ENCODE results near the gene CLDN12. TPM values are rescaled to one million over a fixed set of nuclear protein-coding genes. Genes with fewer than 3 reads are reported as not detected.

Gene CLDN12
- 33.9 and 44.0 TPM in 2 replicates for total RNA-seq

GRCh38 chr7:90403174-90404113, at the start of gene CLDN12:
Gene CLDN12 (plus strand): TSS chr7:90403461. CDS start chr7:90412677, 9,216 bp downstream.

Other genes with a start within 250 kb of the CLDN12 start
- gene STEAP1, start 249.0 kb upstream of the CLDN12 start, total RNA-seq: 44.4 and 50.0 TPM in 2 replicates
- 42.9 and 50.0 TPM in 2 replicates for gene STEAP2, start 191.7 kb upstream of the CLDN12 start, total RNA-seq
- gene CFAP69, start 158.3 kb upstream of the CLDN12 start, total RNA-seq: 6.1 and 12.2 TPM in 2 replicates
- not detected in 2 replicates for gene FAM237B, start 82.2 kb upstream of the CLDN12 start, total RNA-seq
- gene GTPBP10, start 56.7 kb upstream of the CLDN12 start, total RNA-seq: 9.7 and 14.9 TPM in 2 replicates
- not detected in 2 replicates for gene PTTG1IP2, start 66.2 kb downstream of the CLDN12 start, total RNA-seq
- 35.3 and 45.1 TPM in 2 replicates for gene CDK14, start 192.9 kb downstream of the CLDN12 start, total RNA-seq

Data from hair follicle dermal papilla cell (primary cell).